Fibroblast of villous mesenchyme (primary cell): ENCODE data around the gene OCA2. TPM values are rescaled to one million over a fixed set of nuclear protein-coding genes. Genes with fewer than 3 reads are reported as not detected.

Experiments
- DNase-seq: peaks from one replicate; pipeline ENCODE4 v3.0.0-alpha.2; 2010; ENCODE audit warnings: low read depth
- H3K4me3 ChIP-seq: 2 replicates; pipeline ENCODE4 v1.5.1; 2011; ENCODE audit warnings: low read depth, mild to moderate bottlenecking, low read length
- CTCF ChIP-seq: IDR thresholded peaks from 2 replicates; pipeline ENCODE4 v1.5.1; 2012; ENCODE audit warnings: low read depth, mild to moderate bottlenecking, low read length; ENCODE audit not compliant: insufficient read depth
- total RNA-seq: library from RNA; depleted of rRNA; stranded (reverse); fragments of >200 nt; gene quantifications from 2 replicates; pipeline ENCODE4 v1.2.3, GENCODE V29; 2012

OCA2 gene
- total RNA-seq, 1 donor: not detected

GRCh38 chr15:27936164-27936563 lies 163.0 kb downstream of the OCA2 start:
- no peak for TF ChIP-seq CTCF
- no peak for DNase-seq
- H3K4me3 ChIP-seq: no peak overlapping the region

GRCh38 chr15:27935328-27935727 lies 163.8 kb downstream of the OCA2 start:
- TF ChIP-seq CTCF: no peak
- no peak for DNase-seq
- H3K4me3 ChIP-seq: no peak overlapping the region

- H3K4me3 ChIP-seq: no peak overlapping the region
- no peak for DNase-seq
- no peak for TF ChIP-seq CTCF
Measured at GRCh38 chr15:27934782-27935181, 164.3 kb downstream of the OCA2 start.

- H3K4me3 ChIP-seq: no peak overlapping the region
- no peak for DNase-seq
- TF ChIP-seq CTCF: no peak
Measured at GRCh38 chr15:27933562-27933961, 165.6 kb downstream of the OCA2 start.

GRCh38 chr15:27932600-27932999 lies 166.5 kb downstream of the OCA2 start:
- no peak for TF ChIP-seq CTCF
- DNase-seq: no peak
- no peak overlapping the region for H3K4me3 ChIP-seq

- DNase-seq: no peak
- H3K4me3 ChIP-seq: no peak overlapping the region
- no peak for TF ChIP-seq CTCF
Measured at GRCh38 chr15:27928386-27928785, 170.7 kb downstream of the OCA2 start.

GRCh38 chr15:27912283-27912682 lies 186.8 kb downstream of the OCA2 start:
- no peak overlapping the region for H3K4me3 ChIP-seq
- no peak for DNase-seq
- no peak for TF ChIP-seq CTCF
